T-cell (primary cell): ENCODE measurements around the gene TCTN1. TPM values are rescaled to one million over a fixed set of nuclear protein-coding genes. Genes with fewer than 3 reads are reported as not detected.

Source experiments
- ATAC-seq, 4 experiments: fragments of 200-7000 bp in 3 of 4; fragments of 150-1000 bp in 1 of 4; cut with Tn5 transposase; replicated peaks in 1 of 4; 1 replicate in 3 of 4; 2 replicates in 1 of 4; pipeline ENCODE4 v1.10.0; 2021; ENCODE audit warnings: moderate library complexity in 3 of 4, mild to moderate bottlenecking in 2 of 4, moderate number of reproducible peaks in 1 of 4
- CTCF ChIA-PET, 2 donors: fragments of 300-600 bp; sonication (Branson Sonifier 250); formaldehyde crosslinking; loops; one replicate each; lab custom pipeline; 2022; ENCODE audit warnings: antibody characterized with exemption in 2 of 2; lab: Charles Lee
- POLR2A ChIA-PET, 2 donors: fragments of 300-600 bp; sonication (Branson Sonifier 250); formaldehyde crosslinking; loops; one replicate each; lab custom pipeline; 2022; ENCODE audit warnings: antibody characterized with exemption in 2 of 2; lab: Charles Lee
- DNase-seq, 35 experiments: peaks; one replicate each; pipeline versions ENCODE4 v3.0.0 to v3.0.0-alpha.2; 2013 to 2023
- H3K27ac ChIP-seq: one replicate; pipeline ENCODE4 v1.5.1; 2013; ENCODE audit warnings: low read length
- H3K27me3 ChIP-seq, 2 experiments: replicated peaks in 1 of 2; 1 replicate in 1 of 2; 2 replicates in 1 of 2; pipeline versions ENCODE4 v1.6.1 to v1.7.0; 2013; ENCODE audit warnings: low read length in 1 of 2, mixed read lengths in 1 of 2; ENCODE audit not compliant: control insufficient read depth in 2 of 2, insufficient read depth in 2 of 2; ENCODE audit errors: extremely low read depth in 1 of 2
- H3K36me3 ChIP-seq, 2 donors: 1 replicate in 1 of 2; 2 replicates in 1 of 2; pipeline versions ENCODE4 v1.6.1 to v1.7.0; 2013; ENCODE audit warnings: low read length in 1 of 2; ENCODE audit not compliant: control insufficient read depth in 2 of 2, insufficient read depth in 1 of 2; ENCODE audit errors: extremely low read depth in 1 of 2
- H3K4me1 ChIP-seq, 2 experiments: 1 replicate in 1 of 2; 2 replicates in 1 of 2; pipeline versions ENCODE4 v1.6.1 to v1.7.0; 2013; ENCODE audit warnings: low read length in 2 of 2, mixed read lengths in 1 of 2; ENCODE audit not compliant: insufficient read depth in 2 of 2, control insufficient read depth in 1 of 2; ENCODE audit errors: extremely low read depth in 1 of 2
- H3K4me3 ChIP-seq, 2 donors: 1 replicate in 1 of 2; 2 replicates in 1 of 2; pipeline versions ENCODE4 v1.5.1 to v1.7.0; 2013; ENCODE audit warnings: mild to moderate bottlenecking in 2 of 2, low read length in 1 of 2, moderate library complexity in 1 of 2; ENCODE audit not compliant: control insufficient read depth in 1 of 2; ENCODE audit errors: extremely low read depth in 1 of 2
- H3K9me3 ChIP-seq: 2 replicates; pipeline ENCODE4 v1.7.0; 2013
- H3K27ac Mint-ChIP-seq, 2 donors: one replicate each; pipeline ENCODE4 v1.8.0; 2020 to 2021; ENCODE audit warnings: mild to moderate bottlenecking in 2 of 2, mixed read lengths in 2 of 2
- H3K27me3 Mint-ChIP-seq, 2 donors: one replicate each; pipeline ENCODE4 v1.8.0; 2021 to 2022; ENCODE audit warnings: mixed read lengths in 2 of 2
- H3K36me3 Mint-ChIP-seq: one replicate; pipeline ENCODE4 v1.8.0; 2021; ENCODE audit warnings: mixed read lengths
- H3K4me1 Mint-ChIP-seq, 3 donors: one replicate each; pipeline ENCODE4 v1.8.0; 2020 to 2022; ENCODE audit warnings: mixed read lengths in 3 of 3, mild to moderate bottlenecking in 1 of 3
- H3K4me3 Mint-ChIP-seq, 3 donors: one replicate each; pipeline ENCODE4 v1.8.0; 2020 to 2022; ENCODE audit warnings: mild to moderate bottlenecking in 3 of 3, mixed read lengths in 3 of 3, moderate library complexity in 3 of 3
- H3K9me3 Mint-ChIP-seq, 3 donors: one replicate each; pipeline ENCODE4 v1.8.0; 2020 to 2022; ENCODE audit warnings: mixed read lengths in 3 of 3
- WGBS: methylation state at CpG from one replicate; pipeline ENCODE4 v1.1.5; 2013; ENCODE audit warnings: missing lambda C conversion rate; ENCODE audit not compliant: insufficient coverage; 5-methylcytosine and 5-hydroxymethylcytosine counted together
- total RNA-seq, 35 experiments: library from RNA in 6 of 35; stranded (reverse) in 6 of 35; fragments of 120-200 nt in 1 of 35; gene quantifications; one replicate each; pipeline versions ENCODE4 v1.2.1 to v1.2.4 and lab custom pipeline; 2013 to 2026

The TCTN1 gene
- total RNA-seq = 10 to 100 TPM in 3 of 5 donors, 1 to 10 TPM in 2; 8.8 to 14.1 (median 11.5) TPM
- 8.9 TPM for total RNA-seq (2013)
- 1.7 to 12.3 (median 5.7) reads per million in 29 experiments for total RNA-seq (lab: John Stamatoyannopoulos, UW)

DNA sequence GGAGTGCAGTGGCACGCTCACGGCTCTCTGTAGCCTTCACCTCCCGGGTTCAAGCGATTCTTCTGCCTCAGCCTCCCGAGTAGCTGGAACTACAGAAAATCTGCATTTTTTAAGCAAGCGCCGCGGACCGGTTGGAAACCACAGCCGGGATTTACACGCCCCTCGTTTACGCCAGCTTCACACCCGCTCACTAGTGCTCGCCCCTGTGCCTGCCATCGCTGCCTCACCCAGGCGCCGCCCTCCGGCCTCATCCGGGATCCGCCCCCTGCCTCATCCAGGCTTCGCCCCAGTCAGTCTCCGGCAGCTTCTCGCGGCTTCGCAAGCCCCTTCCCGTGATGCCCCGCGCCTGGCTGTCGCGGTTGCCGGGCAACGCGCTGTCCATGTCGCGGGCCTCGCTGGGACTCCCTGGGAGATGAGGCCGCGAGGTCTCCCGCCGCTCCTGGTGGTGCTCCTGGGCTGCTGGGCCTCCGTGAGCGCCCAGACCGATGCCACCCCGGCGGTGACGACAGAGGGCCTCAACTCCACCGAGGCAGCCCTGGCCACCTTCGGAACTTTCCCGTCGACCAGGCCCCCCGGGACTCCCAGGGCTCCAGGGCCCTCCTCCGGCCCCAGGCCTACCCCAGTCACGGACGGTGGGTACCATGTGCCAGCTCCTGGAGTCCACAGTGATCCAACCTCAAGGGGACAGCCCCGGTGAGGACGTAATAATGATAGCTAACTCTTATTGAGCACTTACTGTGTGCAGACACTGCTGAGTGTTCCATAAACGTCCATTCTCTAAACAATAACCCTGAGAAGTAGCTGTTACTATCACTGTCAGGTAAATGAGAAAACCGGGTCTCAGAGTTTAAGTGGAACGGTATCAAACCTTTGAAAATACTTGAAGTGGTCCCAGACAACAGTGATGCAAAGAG is at the start of gene TCTN1:
Gene TCTN1 (plus strand): TSS at position 359 of the 914 bp plus-strand sequence. CDS start 54 bp downstream, at position 413.
- 4% methylated on average over 55 of the region's 60 CpGs for WGBS
- Mint-ChIP-seq H3K9me3 (no peaks in the 10 kb centered on the region), H3K4me3 (peak within 1 kb of the TSS; percentile 75 to 83 (median 83)), H3K27me3 (no peaks in the 10 kb centered on the region), H3K27ac (peak within 1 kb of the TSS; percentile 78 to 87), H3K4me1 (peaks cover 0 to 10% (median 8%) of the 10 kb centered on the region in 3 donors), H3K36me3 (no peaks in the 10 kb centered on the region)
- Histone ChIP-seq H3K36me3 (no peaks in the 10 kb centered on the region), H3K9me3 (no peaks in the 10 kb centered on the region), H3K4me3 (peak within 1 kb of the TSS; percentile 68), H3K27me3 (no peaks in the 10 kb centered on the region), H3K4me1 (peaks cover 0 to 13% of the 10 kb centered on the region in 2 experiments), H3K27ac (peak within 1 kb of the TSS; percentile 57)
- CTCF ChIA-PET = interaction anchor here (0.5 to 2.2 kb wide), 13 partner anchors 12 to 213 kb away, joined by 3 to 17 read pairs (median 4); partner anchors contain the start of genes ARPC3 (in 1 of the 2) and FAM216A (in 1 of the 2)
- ATAC-seq (peak; percentile 99 to 100 (median 100)), DNase-seq (peak; percentile 90 to 98 (median 94))
- POLR2A ChIA-PET = interaction anchor here (0.6 to 0.9 kb wide), 7 partner anchors 13 to 164 kb away, joined by 3 to 8 read pairs (median 4); partner anchors contain the start of gene ARPC3 (in 1 of the 2)

DNA sequence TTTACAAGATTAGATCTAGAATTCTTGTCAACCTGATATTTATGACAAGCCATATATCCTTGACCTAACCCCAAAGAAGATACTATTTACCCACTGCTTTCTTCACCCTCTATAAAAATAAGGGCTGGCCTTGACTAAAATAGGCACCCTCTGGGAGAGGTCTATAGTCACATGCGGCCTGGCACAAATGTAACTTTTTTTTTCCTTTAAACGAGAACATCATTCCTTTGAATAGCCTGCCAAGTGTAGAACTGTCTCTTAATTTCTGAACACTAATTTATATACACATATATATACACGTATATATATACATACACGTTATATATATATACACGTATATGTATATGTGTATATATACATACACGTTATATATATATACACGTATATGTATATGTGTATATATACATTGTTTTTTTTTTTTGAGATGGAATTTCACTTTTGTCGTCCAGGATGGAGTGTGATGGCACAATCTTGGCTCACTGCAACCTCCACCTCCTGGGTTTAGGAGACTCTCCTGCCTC is 49.4 kb upstream of the TCTN1 start:
- CTCF ChIA-PET = interaction anchor here in 1 of 2 donors (0.8 to 1.5 kb wide), 3 partner anchors 11 to 37 kb away, joined by 3 to 5 read pairs (median 4); no protein-coding TSS in a partner anchor
- no peaks in the 10 kb centered on the region for H3K36me3 ChIP-seq
- H3K9me3 Mint-ChIP-seq = no peaks in the 10 kb centered on the region
- WGBS = 83% methylated on average over 1 of the region's 8 CpGs
- H3K9me3 ChIP-seq = no peaks in the 10 kb centered on the region
- peaks cover 9% of the 10 kb centered on the region for H3K36me3 Mint-ChIP-seq
- H3K4me3 ChIP-seq = no peak overlapping the region
- H3K27me3 ChIP-seq = no peaks in the 10 kb centered on the region
- H3K4me1 ChIP-seq = peaks cover 28 to 50% of the 10 kb centered on the region in 2 experiments
- DNase-seq (no peak), ATAC-seq (no peak)
- no peaks in the 10 kb centered on the region for H3K27me3 Mint-ChIP-seq
- H3K27ac Mint-ChIP-seq = peak overlapping the region; percentile 75 to 88
- H3K27ac ChIP-seq = peak overlapping the region; percentile 55
- POLR2A ChIA-PET = interaction anchor here in 1 of 2 donors (1.0 kb wide), 1 partner anchor 11 kb away, joined by 4 read pairs; no protein-coding TSS in a partner anchor
- peaks cover 78 to 81% (median 79%) of the 10 kb centered on the region in 3 donors for H3K4me1 Mint-ChIP-seq
- no peak overlapping the region for H3K4me3 Mint-ChIP-seq

DNA sequence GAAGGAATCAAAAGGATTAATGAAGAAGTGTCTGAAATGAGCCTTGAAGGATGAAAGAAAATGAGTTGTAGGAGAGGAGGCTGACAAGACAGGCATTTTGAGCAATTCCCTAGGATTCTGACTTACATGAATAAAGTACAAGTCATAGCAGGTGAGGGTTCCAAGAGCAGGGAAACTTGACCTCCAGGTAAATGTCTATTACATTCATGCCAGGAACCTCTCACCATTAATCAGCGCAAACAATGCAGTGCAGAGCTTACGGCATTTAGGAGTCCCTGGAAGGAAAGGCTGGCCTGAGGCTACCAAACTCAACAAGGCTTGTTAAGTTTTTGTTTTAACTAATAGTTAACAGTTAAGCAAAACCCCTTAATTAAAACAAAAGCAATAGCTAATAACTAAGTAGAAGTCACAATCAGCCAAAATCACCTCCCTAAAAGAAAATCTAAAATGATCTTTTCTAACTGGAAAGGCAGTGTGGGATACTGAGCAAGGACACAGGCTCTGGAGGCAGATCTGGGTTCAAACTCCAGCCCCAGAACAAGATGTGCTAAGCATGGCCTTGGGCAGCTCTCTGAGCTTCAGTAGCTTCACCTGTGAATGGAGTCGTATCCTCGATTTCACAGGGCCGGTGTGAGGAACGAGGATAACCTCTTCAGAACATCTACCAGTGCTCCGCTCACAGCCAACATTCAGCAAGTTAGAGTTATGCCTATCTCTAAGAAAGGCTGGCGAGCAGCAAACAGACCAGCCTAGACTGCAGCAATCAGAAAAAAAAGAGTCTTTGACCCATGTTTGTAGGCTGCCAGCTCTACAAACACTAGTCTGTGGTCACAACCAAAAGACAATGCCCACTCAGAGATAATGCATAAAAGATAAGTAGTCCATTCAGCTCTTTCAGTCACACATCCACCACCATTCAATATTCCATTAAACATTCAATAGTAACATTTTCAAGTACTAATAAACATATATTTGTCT is 47.7 kb upstream of the TCTN1 start:
- Mint-ChIP-seq H3K9me3 (peaks cover 3 to 4% (median 3%) of the 10 kb centered on the region in 3 donors), H3K4me3 (peak overlapping the region in 1 of 3 donors; percentile 21), H3K36me3 (peaks cover 13% of the 10 kb centered on the region), H3K27me3 (no peaks in the 10 kb centered on the region), H3K4me1 (peaks cover 67 to 69% (median 68%) of the 10 kb centered on the region in 3 donors), H3K27ac (peak overlapping the region; percentile 31 to 66)
- no peak for DNase-seq
- POLR2A ChIA-PET = interaction anchor here in 1 of 2 donors (1.4 kb wide), 1 partner anchor 9 kb away, joined by 6 read pairs; no protein-coding TSS in a partner anchor
- CTCF ChIA-PET = interaction anchor here (0.6 to 1.9 kb wide), 8 partner anchors 8 to 40 kb away, joined by 3 to 10 read pairs (median 4); no protein-coding TSS in a partner anchor
- H3K9me3 ChIP-seq = no peaks in the 10 kb centered on the region
- no peak for ATAC-seq
- no peaks in the 10 kb centered on the region for H3K27me3 ChIP-seq
- no peak overlapping the region for H3K27ac ChIP-seq
- H3K36me3 ChIP-seq = no peaks in the 10 kb centered on the region
- no peak overlapping the region for H3K4me3 ChIP-seq
- 100% methylated on average over 3 of the region's 8 CpGs for WGBS
- peaks cover 19 to 42% of the 10 kb centered on the region in 2 experiments for H3K4me1 ChIP-seq

DNA sequence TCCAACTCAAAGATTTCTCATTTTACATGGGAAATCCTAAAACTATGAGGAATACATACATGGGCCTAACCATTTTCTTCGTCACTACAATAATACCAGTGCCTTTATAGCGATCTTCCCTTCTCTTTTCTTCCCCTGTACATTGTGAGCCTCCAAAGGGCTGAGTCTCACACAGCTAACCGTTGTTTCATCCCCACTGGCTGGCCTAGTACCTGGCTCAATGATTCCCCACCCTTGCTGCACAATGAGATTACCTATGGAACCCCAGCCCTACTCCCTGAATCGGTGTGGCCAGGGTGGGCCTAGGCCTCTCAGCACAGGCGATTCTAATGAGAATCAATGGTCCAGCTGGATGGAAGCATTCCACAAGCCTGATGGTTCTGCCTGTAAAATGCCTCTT is 46.9 kb upstream of the TCTN1 start:
- Histone ChIP-seq H3K27me3 (no peaks in the 10 kb centered on the region), H3K36me3 (peaks cover 0 to 2% of the 10 kb centered on the region in 2 donors), H3K27ac (no peak overlapping the region), H3K4me3 (no peak overlapping the region), H3K4me1 (peaks cover 14 to 34% of the 10 kb centered on the region in 2 experiments), H3K9me3 (no peaks in the 10 kb centered on the region)
- peaks cover 60 to 62% (median 61%) of the 10 kb centered on the region in 3 donors for H3K4me1 Mint-ChIP-seq
- H3K4me3 Mint-ChIP-seq = peak overlapping the region in 1 of 3 donors; percentile 22
- no peak for ATAC-seq
- DNase-seq = no peak
- no peaks in the 10 kb centered on the region for H3K27me3 Mint-ChIP-seq
- peak overlapping the region; percentile 31 to 66 for H3K27ac Mint-ChIP-seq
- H3K9me3 Mint-ChIP-seq = peaks cover 3 to 11% (median 3%) of the 10 kb centered on the region in 3 donors
- POLR2A ChIA-PET = interaction anchor here in 1 of 2 donors (1.4 kb wide), 1 partner anchor 9 kb away, joined by 6 read pairs; no protein-coding TSS in a partner anchor
- peaks cover 20% of the 10 kb centered on the region for H3K36me3 Mint-ChIP-seq
- CTCF ChIA-PET = interaction anchor here in 1 of 2 donors (1.0 to 1.9 kb wide), 2 partner anchors 9 to 34 kb away, joined by 4 to 6 read pairs; no protein-coding TSS in a partner anchor
- 95% methylated on average over 5 of the region's 5 CpGs for WGBS

DNA sequence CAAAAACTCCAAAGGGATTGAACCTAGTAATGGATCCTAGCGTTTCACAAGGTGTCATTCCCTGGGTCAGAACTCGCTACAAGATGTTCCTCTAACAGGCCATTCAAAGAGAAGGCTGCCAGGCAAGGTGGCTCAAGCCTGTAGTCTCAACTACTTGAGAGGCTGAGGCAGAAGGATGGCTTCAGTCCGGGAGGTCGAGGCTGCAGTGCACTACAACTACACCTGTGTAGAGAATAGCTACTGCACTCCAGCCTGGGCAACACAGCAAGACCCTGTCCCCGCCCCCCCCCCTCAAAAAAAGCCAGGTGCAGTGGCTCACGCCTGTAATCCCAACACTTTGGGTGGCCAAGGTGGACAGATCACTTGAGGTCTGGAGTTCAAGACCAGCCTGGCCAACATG is 45.2 kb upstream of the TCTN1 start:
- Mint-ChIP-seq H3K4me1 (peaks cover 49 to 57% (median 54%) of the 10 kb centered on the region in 3 donors), H3K27ac (no peak overlapping the region)
- CTCF ChIA-PET = interaction anchor here (0.7 to 1.2 kb wide), 2 partner anchors 33 to 265 kb away, joined by 3 to 4 read pairs; no protein-coding TSS in a partner anchor

More for the DNA sequence above, 45.2 kb upstream of the TCTN1 start:
- ATAC-seq (no peak), DNase-seq (no peak)
- peaks cover 25% of the 10 kb centered on the region for H3K36me3 Mint-ChIP-seq
- 100% methylated on average over 3 of the region's 6 CpGs for WGBS
- Histone ChIP-seq H3K9me3 (no peaks in the 10 kb centered on the region), H3K36me3 (peaks cover 0 to 2% of the 10 kb centered on the region in 2 donors), H3K27me3 (no peaks in the 10 kb centered on the region), H3K4me3 (no peak overlapping the region), H3K27ac (no peak overlapping the region), H3K4me1 (peaks cover 14 to 22% of the 10 kb centered on the region in 2 experiments)
- no peak overlapping the region for H3K4me3 Mint-ChIP-seq
- peaks cover 3 to 11% (median 5%) of the 10 kb centered on the region in 3 donors for H3K9me3 Mint-ChIP-seq
- no peaks in the 10 kb centered on the region for H3K27me3 Mint-ChIP-seq
- POLR2A ChIA-PET = interaction anchor here (0.5 to 0.6 kb wide), 2 partner anchors 9 to 31 kb away, joined by 3 to 6 read pairs; no protein-coding TSS in a partner anchor
